DOHH2 (cell line): ENCODE results near the gene HOXA9.

Source experiments
- H3F3A ChIP-seq: fragments of 200-600 bp; sonication (generic), shearing (Covaris generic); 2 replicates; pipeline ENCODE4 v1.6.0; 2016; ENCODE audit warnings: antibody characterized with exemption, mild to moderate bottlenecking; ENCODE audit not compliant: control insufficient read depth, insufficient read depth
- H3K27ac ChIP-seq: fragments of 200-600 bp; sonication (generic); 2 replicates; pipeline ENCODE4 v1.5.1; 2014; ENCODE audit warnings: low read depth, mild to moderate bottlenecking, low read length, moderate library complexity
- H3K27me3 ChIP-seq: fragments of 200-600 bp; sonication (generic); 2 replicates; pipeline ENCODE4 v1.6.1; 2014; ENCODE audit warnings: mild to moderate bottlenecking, low read length, mixed read lengths; ENCODE audit not compliant: control insufficient read depth
- H3K36me3 ChIP-seq: fragments of 200-600 bp; sonication (generic); 2 replicates; pipeline ENCODE4 v1.6.1; 2014; ENCODE audit warnings: mild to moderate bottlenecking, low read length, moderate library complexity, mixed read lengths; ENCODE audit not compliant: control insufficient read depth
- H3K4me1 ChIP-seq: fragments of 200-600 bp; sonication (generic); 2 replicates; pipeline ENCODE4 v1.6.1; 2014; ENCODE audit warnings: mild to moderate bottlenecking, low read length, mixed read lengths; ENCODE audit not compliant: control insufficient read depth
- H3K4me2 ChIP-seq: fragments of 200-600 bp; sonication (generic); 2 replicates; pipeline ENCODE4 v1.6.0; 2014; ENCODE audit warnings: mild to moderate bottlenecking, low read length, moderate library complexity
- H3K4me3 ChIP-seq: fragments of 200-600 bp; sonication (generic); 2 replicates; pipeline ENCODE4 v1.5.1; 2014; ENCODE audit warnings: mild to moderate bottlenecking, low read length, mixed read lengths
- H3K79me2 ChIP-seq: fragments of 200-600 bp; sonication (generic); 2 replicates; pipeline ENCODE4 v1.6.1; 2014; ENCODE audit warnings: mild to moderate bottlenecking, low read length, mixed read lengths; ENCODE audit not compliant: control insufficient read depth
- H3K9me2 ChIP-seq: fragments of 200-600 bp; sonication (generic); replicated peaks from 2 replicates; pipeline ENCODE4 v1.6.1; 2014; ENCODE audit warnings: mild to moderate bottlenecking, low read length, mixed read lengths; ENCODE audit not compliant: control insufficient read depth
- H3K9me3 ChIP-seq: fragments of 200-600 bp; sonication (generic); 2 replicates; pipeline ENCODE4 v1.6.1; 2014; ENCODE audit warnings: antibody characterized with exemption, low read length, mixed read lengths; ENCODE audit not compliant: control insufficient read depth, insufficient read depth
- H4K20me1 ChIP-seq: fragments of 200-600 bp; sonication (generic); 2 replicates; pipeline ENCODE4 v1.6.0; 2014; ENCODE audit warnings: low read depth, mild to moderate bottlenecking, antibody characterized with exemption, low read length, moderate library complexity; ENCODE audit not compliant: control insufficient read depth, insufficient read depth
- EZH2phosphoT487 ChIP-seq: fragments of 200-600 bp; sonication (generic); IDR thresholded peaks from 2 replicates; pipeline ENCODE4 v1.6.1; 2017; ENCODE audit warnings: borderline replicate concordance, mild to moderate bottlenecking, antibody characterized with exemption, low read length, moderate library complexity, mixed read lengths
- TF ChIP-seq, protein P1 (sequence below): fragments of 200-600 bp; sonication (generic); IDR thresholded peaks from one replicate; pipeline ENCODE4 v1.5.1; 2014; ENCODE audit warnings: antibody characterized with exemption, mild to moderate bottlenecking, low read depth, low read length; ENCODE audit not compliant: poor library complexity, severe bottlenecking

Gene HOXA9

DNA sequence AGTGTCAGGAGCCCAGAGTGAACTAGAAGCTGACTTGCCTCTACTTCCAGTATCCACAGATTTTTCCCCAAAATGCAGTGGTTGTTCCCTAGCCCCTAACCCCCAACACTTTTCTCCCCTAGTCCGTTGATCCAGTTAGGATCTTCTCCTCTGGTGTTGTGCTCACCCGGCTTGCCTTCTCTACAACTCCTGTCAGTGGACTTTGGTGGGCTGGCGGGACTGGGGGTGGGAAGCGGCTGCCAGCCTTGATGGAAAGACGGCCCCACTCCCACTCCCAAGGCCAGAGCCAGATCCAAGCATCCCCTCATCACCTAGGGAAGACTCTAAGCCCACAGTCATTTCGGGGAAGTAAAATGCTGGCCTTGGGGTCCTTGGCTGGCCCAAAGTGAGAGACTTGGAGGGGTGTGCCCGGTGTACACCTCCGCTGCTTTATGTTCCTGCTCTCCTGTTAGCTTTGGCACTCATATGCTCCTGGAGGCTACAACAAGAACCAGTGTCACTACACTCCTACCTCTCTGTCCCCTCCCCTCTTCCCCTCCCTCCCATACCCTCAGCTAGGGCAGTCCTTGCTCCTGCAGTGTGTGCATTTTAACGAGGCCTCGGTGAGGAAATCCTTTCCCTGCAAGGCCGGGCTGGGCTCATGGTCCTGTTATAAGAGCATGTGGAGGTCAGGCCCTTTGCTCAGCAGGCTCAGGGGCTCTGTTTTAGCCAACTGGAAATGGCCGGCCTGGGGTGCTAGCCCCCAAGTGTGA is 9.7 kb upstream of the HOXA9 start:
- Histone ChIP-seq H3K4me2 (no peak overlapping the region), H3K4me1 (peaks cover 19% of the 10 kb centered on the region), H3K27me3 (peaks cover 55% of the 10 kb centered on the region), H4K20me1 (peaks cover 4% of the 10 kb centered on the region; the same call in 1 of the 2 replicates), H3K36me3 (no peaks in the 10 kb centered on the region), H3F3A (peaks cover 10% of the 10 kb centered on the region), H3K9me2 (no peaks in the 10 kb centered on the region), H3K9me3 (no peaks in the 10 kb centered on the region), H3K79me2 (no peaks in the 10 kb centered on the region), H3K4me3 (no peak overlapping the region), H3K27ac (no peak overlapping the region)
- no peak for TF ChIP-seq EZH2phosphoT487
- TF ChIP-seq, protein P1, sequence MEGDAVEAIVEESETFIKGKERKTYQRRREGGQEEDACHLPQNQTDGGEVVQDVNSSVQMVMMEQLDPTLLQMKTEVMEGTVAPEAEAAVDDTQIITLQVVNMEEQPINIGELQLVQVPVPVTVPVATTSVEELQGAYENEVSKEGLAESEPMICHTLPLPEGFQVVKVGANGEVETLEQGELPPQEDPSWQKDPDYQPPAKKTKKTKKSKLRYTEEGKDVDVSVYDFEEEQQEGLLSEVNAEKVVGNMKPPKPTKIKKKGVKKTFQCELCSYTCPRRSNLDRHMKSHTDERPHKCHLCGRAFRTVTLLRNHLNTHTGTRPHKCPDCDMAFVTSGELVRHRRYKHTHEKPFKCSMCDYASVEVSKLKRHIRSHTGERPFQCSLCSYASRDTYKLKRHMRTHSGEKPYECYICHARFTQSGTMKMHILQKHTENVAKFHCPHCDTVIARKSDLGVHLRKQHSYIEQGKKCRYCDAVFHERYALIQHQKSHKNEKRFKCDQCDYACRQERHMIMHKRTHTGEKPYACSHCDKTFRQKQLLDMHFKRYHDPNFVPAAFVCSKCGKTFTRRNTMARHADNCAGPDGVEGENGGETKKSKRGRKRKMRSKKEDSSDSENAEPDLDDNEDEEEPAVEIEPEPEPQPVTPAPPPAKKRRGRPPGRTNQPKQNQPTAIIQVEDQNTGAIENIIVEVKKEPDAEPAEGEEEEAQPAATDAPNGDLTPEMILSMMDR: no peak

DNA sequence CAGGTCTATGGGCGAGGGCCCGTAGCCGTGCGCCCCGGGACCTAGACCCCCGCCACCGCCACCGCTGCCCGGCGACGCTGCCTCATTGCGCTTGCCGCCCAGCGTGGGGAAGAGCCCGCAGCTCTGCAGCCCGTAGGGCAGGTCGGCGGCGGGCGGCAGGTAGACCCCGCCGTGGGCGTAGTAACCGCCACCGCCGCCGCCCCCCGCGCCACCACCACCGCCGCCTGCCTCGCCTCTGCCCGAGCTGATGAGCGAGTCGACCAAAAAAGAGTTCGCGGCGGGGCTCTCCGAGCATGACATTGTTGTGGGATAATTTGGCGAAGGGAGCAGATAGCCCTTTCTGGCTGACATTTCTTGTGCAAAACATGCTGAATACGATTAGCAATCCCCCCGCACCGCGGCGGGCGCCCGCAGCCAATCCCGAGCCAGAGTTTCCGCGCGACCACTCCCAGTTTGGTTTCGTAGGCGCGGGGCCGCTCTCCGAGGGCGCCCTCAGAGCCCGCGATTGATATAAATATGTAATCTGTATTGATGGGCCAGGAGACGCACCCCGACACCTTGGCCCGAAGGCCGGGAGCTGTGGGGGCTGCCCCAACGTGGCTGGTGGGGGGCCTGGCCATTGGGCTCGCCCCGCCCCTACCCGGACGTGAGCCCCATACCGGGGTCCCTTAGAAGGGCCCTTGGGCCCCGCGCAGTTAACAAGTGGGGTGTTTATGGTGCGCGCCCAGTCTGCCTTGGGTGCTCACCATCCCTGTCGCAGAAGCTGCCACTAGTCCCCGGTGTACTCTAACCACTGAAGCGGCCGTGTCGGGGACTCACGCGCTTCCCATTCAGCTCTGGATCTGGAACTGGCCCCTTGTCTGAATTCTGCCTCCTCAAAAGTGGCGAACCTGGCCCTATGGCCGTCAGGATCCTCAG is 8.9 kb upstream of the HOXA9 start, which contains the start of gene HOXA10:
HOXA10 (minus strand) TSS at position 365 of the 918 bp plus-strand sequence; CDS start at position 351, 14 bp downstream.
- Histone ChIP-seq H3K36me3 (no peaks in the 10 kb centered on the region), H3K4me2 (peak within 1 kb of the TSS; percentile 73), H3K4me3 (peak within 1 kb of the TSS; percentile 66), H3K4me1 (peaks cover 13% of the 10 kb centered on the region), H3K27ac (no peak within 1 kb of the TSS), H3F3A (peaks cover 10% of the 10 kb centered on the region), H3K9me2 (no peaks in the 10 kb centered on the region), H3K9me3 (no peaks in the 10 kb centered on the region), H3K79me2 (no peaks in the 10 kb centered on the region), H4K20me1 (peaks cover 5% of the 10 kb centered on the region; the same call in 1 of the 2 replicates), H3K27me3 (peaks cover 61% of the 10 kb centered on the region)
- TF ChIP-seq, protein P1: no peak
- TF ChIP-seq EZH2phosphoT487: no peak

DNA sequence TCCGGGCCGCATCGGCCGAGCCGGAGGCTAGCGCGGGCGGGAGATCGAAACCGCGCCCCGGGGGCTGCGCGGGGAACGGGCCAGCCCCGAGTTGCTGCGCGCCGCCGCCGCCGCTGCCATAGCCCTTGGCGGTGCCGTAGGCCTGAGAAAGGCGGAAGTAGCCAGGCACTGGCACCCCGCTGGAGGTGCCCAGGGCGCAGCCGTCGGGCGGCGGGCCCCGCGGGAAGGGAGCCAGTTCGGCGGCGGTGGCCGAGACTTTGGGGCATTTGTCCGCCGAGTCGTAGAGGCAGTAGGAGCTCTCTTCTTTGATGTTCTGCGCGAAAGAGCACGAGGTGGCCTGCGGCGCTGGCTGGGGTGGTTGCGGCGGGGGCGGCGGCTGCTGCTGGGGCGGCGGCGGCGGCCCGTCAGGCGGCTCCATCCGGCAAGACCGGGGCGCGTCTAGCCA is 8.2 kb upstream of the HOXA9 start:
- Histone ChIP-seq H3K27me3 (peaks cover 67% of the 10 kb centered on the region), H3K4me1 (peaks cover 13% of the 10 kb centered on the region), H3K27ac (no peak overlapping the region), H3K4me2 (peak overlapping the region; percentile 73), H3K36me3 (no peaks in the 10 kb centered on the region), H3K9me2 (no peaks in the 10 kb centered on the region), H4K20me1 (peaks cover 5% of the 10 kb centered on the region; the same call in 1 of the 2 replicates), H3F3A (peaks cover 10% of the 10 kb centered on the region), H3K79me2 (no peaks in the 10 kb centered on the region), H3K4me3 (peak overlapping the region; percentile 66), H3K9me3 (no peaks in the 10 kb centered on the region)
- peak; percentile 84 for TF ChIP-seq EZH2phosphoT487
- TF ChIP-seq, protein P1: no peak
